HL-60 (cell line): ENCODE data around the gene ZNF587.

Experiments used
- POLR2AphosphoS5 ChIP-seq: IDR thresholded peaks from 2 replicates; pipeline ENCODE4 v1.6.1; 2012; ENCODE audit warnings: low read depth
- TF ChIP-seq, protein P1 (sequence below): IDR thresholded peaks from one replicate; pipeline ENCODE4 v1.5.1; 2011; ENCODE audit warnings: low read length, control low read depth, inconsistent platforms; ENCODE audit not compliant: insufficient read depth

DNA sequence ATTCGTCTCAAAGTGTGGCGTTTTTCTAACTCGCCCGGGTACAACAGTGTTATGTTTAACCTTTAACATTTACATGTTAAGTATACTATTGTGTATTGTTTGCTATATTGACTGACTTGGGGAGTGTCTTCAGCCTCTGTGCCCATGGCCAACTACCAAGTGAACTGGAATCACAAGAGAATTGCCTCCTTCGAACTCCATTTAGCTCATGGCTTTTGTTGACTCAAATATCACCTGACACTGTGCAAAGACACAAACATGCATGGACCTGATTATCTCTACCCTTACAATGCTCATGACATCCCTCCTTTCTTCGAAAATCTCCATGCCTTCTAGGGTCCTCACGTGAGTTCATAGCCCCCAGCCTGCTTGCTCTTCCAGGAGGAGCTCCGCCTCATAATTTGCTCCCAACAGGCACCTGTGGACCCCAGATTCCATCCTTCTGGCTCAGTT is 38.5 kb downstream of the ZNF587 start:
- TF ChIP-seq, protein P1, sequence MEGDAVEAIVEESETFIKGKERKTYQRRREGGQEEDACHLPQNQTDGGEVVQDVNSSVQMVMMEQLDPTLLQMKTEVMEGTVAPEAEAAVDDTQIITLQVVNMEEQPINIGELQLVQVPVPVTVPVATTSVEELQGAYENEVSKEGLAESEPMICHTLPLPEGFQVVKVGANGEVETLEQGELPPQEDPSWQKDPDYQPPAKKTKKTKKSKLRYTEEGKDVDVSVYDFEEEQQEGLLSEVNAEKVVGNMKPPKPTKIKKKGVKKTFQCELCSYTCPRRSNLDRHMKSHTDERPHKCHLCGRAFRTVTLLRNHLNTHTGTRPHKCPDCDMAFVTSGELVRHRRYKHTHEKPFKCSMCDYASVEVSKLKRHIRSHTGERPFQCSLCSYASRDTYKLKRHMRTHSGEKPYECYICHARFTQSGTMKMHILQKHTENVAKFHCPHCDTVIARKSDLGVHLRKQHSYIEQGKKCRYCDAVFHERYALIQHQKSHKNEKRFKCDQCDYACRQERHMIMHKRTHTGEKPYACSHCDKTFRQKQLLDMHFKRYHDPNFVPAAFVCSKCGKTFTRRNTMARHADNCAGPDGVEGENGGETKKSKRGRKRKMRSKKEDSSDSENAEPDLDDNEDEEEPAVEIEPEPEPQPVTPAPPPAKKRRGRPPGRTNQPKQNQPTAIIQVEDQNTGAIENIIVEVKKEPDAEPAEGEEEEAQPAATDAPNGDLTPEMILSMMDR, result no peak
- no peak for TF ChIP-seq POLR2AphosphoS5
